ENCODE measurements around the gene CACNA1F. TPM values are rescaled to one million over a fixed set of nuclear protein-coding genes. Genes with fewer than 3 reads are reported as not detected.

Gene CACNA1F
- total RNA-seq, 1 donor from 2014 or later = 0.47 TPM

DNA sequence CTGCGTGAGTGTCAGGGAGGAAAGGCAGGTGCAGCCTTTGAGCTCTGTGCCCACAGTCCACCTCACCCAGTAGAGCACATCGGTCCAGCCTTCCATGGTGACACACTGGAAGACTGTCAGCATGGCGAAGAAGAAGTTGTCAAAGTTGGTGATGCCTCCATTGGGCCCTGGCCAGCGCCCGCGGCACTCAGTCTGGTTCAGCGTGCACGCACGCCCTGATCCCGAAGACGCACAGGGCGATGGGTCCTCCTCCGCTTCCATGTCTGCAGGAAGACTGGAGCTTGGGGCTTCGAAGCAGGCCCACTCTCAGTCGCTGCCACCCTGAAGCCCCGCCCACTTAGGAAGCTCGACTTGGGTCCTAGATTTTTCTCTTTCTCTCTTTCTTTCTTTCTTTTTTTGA is 5.0 kb downstream of the CACNA1F start:
- Mint-ChIP-seq H3K4me1 (ENCODE audit: low read depth, unreplicated experiment) (no peaks in the 10 kb centered on the region), H3K9me3 (ENCODE audit: unreplicated experiment) (peaks cover 7% of the 10 kb centered on the region), H3K36me3 (ENCODE audit: unreplicated experiment) (no peaks in the 10 kb centered on the region), H3K27ac (ENCODE audit: unreplicated experiment) (no peak overlapping the region), H3K4me3 (ENCODE audit: unreplicated experiment) (no peak overlapping the region), H3K27me3 (ENCODE audit: unreplicated experiment) (no peaks in the 10 kb centered on the region)
- TF ChIP-seq CTCF (IDR thresholded peaks at IDR 0.05; ENCODE audit: partially characterized antibody, unreplicated experiment) = no peak
- no peak for DNase-seq

DNA sequence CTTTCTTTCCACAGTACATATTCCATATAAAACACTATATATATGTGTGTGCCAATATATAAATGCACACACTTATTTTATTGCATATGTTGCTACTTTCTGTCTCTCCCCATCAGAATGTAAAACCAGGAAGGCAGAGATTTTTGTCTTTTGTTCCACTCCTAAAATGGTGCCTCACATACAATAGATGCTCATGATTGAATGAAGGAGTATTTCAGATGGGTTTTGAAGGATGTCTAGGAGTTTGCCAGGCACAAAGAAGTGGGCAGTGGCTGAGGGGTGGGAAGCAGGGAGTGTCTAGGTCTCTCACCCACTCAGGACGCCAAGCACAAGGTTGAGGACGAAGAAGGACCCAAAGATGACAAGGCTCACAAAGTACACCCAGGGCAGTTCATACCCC is 5.4 kb downstream of the CACNA1F start:
- Mint-ChIP-seq H3K27me3 (ENCODE audit: unreplicated experiment) (no peaks in the 10 kb centered on the region), H3K27ac (ENCODE audit: unreplicated experiment) (no peak overlapping the region), H3K4me3 (ENCODE audit: unreplicated experiment) (no peak overlapping the region), H3K36me3 (ENCODE audit: unreplicated experiment) (no peaks in the 10 kb centered on the region), H3K4me1 (ENCODE audit: low read depth, unreplicated experiment) (no peaks in the 10 kb centered on the region), H3K9me3 (ENCODE audit: unreplicated experiment) (peaks cover 7% of the 10 kb centered on the region)
- DNase-seq = no peak
- no peak for TF ChIP-seq CTCF (IDR thresholded peaks at IDR 0.05; ENCODE audit: partially characterized antibody, unreplicated experiment)

- H3K4me3 Mint-ChIP-seq (ENCODE audit: unreplicated experiment) = no peak overlapping the region
- peaks cover 7% of the 10 kb centered on the region for H3K9me3 Mint-ChIP-seq (ENCODE audit: unreplicated experiment)
- no peak for TF ChIP-seq CTCF (IDR thresholded peaks at IDR 0.05; ENCODE audit: partially characterized antibody, unreplicated experiment)
- no peaks in the 10 kb centered on the region for H3K27me3 Mint-ChIP-seq (ENCODE audit: unreplicated experiment)
- H3K27ac Mint-ChIP-seq (ENCODE audit: unreplicated experiment) = no peak overlapping the region
- DNase-seq = no peak
- H3K36me3 Mint-ChIP-seq (ENCODE audit: unreplicated experiment) = no peaks in the 10 kb centered on the region
- H3K4me1 Mint-ChIP-seq (ENCODE audit: low read depth, unreplicated experiment) = no peaks in the 10 kb centered on the region
Observed at GRCh38 chrX:49226946-49227345, 6.2 kb downstream of the CACNA1F start.

DNA sequence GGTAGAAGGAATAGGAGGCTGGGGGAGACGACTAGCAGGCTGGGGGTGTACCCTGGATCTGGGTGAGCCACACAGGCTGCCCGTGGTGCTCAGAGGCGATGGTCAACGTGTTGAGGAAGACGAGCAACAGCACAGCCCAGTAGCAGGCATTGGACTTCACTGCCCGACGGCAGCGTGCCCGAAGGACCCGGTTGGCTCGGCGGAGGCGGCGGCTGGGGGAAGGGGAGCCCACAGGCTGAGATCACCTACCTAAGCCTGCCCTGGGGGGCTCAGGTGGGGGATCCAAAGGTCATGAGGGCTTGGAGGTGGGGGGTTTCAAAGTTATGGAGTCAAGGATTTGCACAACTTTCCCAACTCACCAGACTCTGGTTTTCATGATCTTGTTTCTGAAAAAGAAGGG is 7.3 kb downstream of the CACNA1F start:
- H3K4me3 Mint-ChIP-seq (ENCODE audit: unreplicated experiment) = no peak overlapping the region
- no peaks in the 10 kb centered on the region for H3K36me3 Mint-ChIP-seq (ENCODE audit: unreplicated experiment)
- H3K27me3 Mint-ChIP-seq (ENCODE audit: unreplicated experiment) = peaks cover 3% of the 10 kb centered on the region
- H3K9me3 Mint-ChIP-seq (ENCODE audit: unreplicated experiment) = peaks cover 5% of the 10 kb centered on the region
- no peak for TF ChIP-seq CTCF (IDR thresholded peaks at IDR 0.05; ENCODE audit: partially characterized antibody, unreplicated experiment)
- H3K4me1 Mint-ChIP-seq (ENCODE audit: low read depth, unreplicated experiment) = no peaks in the 10 kb centered on the region
- H3K27ac Mint-ChIP-seq (ENCODE audit: unreplicated experiment) = no peak overlapping the region
- DNase-seq = no peak

- H3K27me3 Mint-ChIP-seq (ENCODE audit: unreplicated experiment) = peaks cover 3% of the 10 kb centered on the region
- TF ChIP-seq CTCF (IDR thresholded peaks at IDR 0.05; ENCODE audit: partially characterized antibody, unreplicated experiment) = no peak
- no peak for DNase-seq
- no peak overlapping the region for H3K4me3 Mint-ChIP-seq (ENCODE audit: unreplicated experiment)
- peak overlapping the region; percentile 26 for H3K27ac Mint-ChIP-seq (ENCODE audit: unreplicated experiment)
- peaks cover 4% of the 10 kb centered on the region for H3K9me3 Mint-ChIP-seq (ENCODE audit: unreplicated experiment)
- H3K4me1 Mint-ChIP-seq (ENCODE audit: low read depth, unreplicated experiment) = no peaks in the 10 kb centered on the region
- no peaks in the 10 kb centered on the region for H3K36me3 Mint-ChIP-seq (ENCODE audit: unreplicated experiment)
Observed at GRCh38 chrX:49221868-49222267, 11.3 kb downstream of the CACNA1F start.

All from glutamatergic neuron (in vitro differentiated cells).